Suppressor macrophage (primary cell): Measurements from ENCODE around the gene TMEM63C.
"Not testable (repeated sequence)": the region's sequence is repeated elsewhere in the genome, so short reads cannot be mapped to it uniquely, and the experiment has no call there.

Source experiments
- DNase-seq, 4 experiments: peaks; one replicate each; pipeline ENCODE4 v3.0.0-alpha.2; 2020 to 2022

The TMEM63C gene

DNA sequence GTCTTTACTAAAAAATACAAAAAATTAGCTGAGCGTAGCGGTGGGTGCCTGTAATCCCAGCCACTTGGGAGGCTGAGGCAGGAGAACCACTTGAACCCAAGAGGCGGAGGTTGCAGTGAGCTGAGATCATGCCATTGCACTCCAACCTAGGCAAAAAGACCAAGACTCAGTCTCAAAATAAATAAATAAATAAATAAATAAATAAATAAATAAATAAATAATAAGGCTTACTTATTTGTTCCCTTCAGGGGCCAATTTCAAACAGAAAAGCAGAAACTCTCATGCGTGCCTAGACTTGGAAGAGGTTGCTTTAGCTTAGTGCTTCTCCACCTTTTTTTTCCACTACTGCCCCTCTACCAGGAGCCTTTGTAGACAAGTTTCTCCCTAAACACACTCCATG lies 99.3 kb downstream of the TMEM63C start:
- DNase-seq = not testable (repeated sequence)

DNA sequence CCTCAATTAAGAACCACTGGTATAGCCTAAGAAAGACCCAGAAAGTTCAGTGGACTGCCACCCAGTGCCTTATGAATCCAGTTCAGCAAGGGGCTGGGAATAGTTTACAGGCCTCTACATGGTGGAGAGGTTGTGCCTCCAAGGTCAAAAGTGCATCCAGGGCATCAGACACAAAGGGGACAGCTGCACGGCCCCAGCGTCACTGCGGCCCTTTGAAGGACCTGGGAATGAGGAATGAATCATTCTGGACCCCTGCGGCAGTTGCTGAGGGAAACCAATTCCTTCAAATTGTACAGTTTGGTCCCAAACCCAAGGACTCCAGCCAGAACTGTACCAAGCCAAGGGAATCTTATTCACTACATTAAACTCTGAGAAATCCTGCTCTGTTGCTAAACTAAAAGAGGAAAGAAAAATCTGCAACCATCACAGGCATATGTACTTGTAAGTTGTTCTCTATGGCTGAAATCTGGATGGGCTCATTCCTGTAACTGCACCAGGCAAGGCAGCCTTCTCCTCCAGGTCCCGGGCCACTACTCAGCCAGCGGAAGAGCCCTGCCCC lies 100.3 kb downstream of the TMEM63C start:
- DNase-seq = no peak

DNA sequence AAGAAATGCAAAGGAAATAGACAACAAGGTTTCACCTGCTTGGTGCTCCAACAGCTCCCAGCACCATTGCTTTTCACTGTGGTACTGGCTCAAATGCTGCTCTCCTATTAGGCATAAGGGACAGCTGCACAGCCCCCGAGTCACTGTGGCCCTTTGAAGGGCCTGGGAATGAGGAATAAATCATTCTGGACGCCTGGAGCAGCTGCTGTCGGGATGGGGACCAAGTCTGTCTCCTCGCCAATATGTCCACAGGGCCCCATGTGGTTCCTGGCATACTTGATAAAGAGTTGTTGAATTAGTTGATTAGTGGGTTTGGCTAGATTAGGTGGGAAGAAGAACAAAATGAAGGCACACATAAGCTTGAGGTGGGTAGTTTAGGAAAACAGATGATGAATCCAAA lies 102.5 kb downstream of the TMEM63C start:
- no peak for DNase-seq

DNA sequence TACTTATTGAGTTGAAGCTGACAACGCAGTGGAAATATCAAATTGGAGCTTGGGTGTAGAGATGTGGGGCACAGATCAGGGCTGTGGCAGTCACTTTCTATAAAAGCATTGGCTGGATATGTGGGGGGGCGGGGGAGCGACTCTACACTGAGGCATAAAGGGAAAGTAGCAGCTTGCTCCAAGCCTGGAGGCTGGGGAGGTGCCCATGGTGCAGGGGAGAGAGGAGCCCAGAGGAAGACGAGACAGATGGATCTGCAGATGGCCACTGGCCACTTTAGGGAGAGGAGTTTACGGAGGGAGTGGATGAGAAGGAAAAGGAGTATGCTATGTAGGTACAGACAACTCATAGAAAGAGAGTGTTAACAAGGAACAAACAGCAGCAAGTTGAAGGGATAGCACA lies 102.9 kb downstream of the TMEM63C start:
- no peak for DNase-seq

DNA sequence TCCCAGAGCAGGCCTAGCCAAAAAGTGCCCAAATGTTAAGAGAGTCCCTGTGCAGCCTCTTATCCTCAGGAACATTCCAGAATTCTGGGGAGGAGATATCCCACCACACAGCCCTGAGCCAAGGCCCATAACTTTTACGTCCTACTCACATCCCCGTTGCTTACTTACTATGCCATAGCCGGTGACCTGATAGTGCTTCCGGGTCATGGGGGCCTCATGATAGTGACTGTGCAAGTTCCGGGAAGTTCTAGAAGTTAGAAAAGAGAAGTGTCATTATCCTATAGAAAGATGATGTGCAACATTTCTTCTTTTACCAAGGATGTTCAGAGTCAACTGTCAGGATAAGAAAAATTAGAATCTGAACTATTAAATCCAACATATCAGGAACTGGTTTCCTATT lies 105.0 kb downstream of the TMEM63C start:
- peak in 2 of 4 experiments; percentile 26 to 28 for DNase-seq

DNA sequence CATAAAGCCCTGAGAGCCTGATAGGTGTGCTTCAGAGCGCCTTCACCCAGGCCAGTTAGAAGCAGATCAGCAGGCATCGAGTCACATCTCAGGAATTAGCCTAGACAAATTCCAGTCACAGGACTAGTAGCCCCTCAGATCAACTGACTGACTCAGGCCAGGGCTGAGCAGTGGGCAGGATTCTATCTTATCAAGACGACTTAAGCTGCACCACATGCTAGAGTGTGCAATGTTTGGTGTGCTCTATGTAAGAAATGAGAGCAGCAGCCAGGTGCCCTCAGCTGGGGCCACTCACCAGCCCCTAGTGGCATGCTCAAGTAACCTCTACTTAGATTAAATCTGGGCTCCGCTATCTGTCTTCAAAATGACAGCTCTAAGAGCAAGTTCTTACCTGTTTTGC lies 109.1 kb downstream of the TMEM63C start:
- DNase-seq = no peak

DNA sequence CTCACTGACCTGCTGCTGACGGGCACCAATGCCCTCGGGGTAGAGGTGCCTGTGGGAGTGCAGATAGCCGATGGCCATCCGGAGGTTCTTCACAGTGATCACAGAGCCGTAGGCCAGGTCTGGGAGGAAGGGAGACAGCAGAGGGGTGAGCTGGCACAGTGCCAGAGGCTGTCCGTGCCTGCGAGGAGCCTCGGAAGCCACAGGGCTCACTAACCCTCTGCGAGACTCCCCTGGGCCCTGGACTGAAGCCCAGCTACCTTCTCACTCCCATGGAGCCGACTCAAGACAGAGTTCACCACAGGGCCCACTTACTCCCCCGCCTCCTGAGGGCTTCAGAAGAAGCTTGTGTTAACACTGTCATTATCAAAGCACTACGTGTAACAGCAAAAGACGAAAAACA lies 114.6 kb downstream of the TMEM63C start:
- no peak for DNase-seq

DNA sequence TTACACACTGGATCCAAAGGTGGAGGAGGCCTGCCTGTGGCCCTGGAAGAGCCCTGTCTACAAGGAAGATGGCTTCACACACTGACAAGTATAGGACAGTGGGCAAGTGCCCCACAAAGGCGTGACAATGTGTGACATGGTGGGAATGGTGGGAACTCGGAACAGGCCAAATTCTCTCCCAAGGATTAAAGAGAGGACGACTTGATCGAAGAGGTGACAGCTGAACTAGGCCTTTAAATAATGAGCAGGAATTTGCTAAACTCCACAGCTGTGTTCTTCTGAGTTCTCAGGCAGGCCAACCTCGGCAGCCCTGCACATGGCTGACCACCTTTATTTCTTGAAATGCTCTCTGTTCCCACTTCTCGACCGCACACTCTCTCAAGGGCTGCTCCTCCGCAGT lies 115.3 kb downstream of the TMEM63C start:
- DNase-seq = no peak

DNA sequence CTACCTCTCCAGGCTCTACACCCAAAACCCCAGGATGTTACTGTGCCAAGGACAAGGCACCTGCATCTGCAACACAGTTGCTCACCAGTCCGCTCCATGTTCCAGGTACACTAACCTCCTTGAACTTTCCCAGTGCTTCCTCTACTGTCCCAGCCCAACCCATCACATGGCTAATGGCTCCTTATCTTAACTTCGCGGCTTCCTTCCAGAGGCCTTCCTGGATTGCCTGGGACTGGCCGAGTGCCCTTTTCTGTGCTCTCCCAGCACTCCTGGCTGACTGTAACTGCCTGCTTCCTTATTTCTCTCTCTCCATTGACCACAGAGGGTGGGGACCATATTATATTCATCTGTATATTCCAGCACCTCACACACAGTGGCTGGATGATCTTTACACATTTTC lies 118.2 kb downstream of the TMEM63C start:
- no peak for DNase-seq

DNA sequence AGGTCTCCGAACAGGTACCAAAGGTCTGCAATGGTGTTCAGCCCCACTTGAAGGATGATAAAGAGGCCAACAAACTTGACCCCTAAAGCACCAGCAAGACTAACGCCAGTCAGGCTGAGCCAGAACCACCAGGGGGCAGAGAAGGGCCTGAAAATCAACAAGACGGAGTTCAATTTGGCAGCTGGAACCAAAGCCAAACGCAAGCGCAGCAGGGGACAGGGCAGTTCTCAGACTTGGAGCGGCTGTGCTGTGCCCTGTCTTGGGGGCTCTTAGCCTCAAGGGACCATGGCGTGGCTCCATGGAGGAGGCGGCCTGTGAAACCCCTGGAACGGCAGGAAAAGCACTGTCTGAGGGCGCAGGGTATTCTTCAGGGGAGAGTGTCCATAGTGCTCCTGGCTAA lies 119.5 kb downstream of the TMEM63C start:
- DNase-seq = peak; percentile 81 to 91 (median 84)

DNA sequence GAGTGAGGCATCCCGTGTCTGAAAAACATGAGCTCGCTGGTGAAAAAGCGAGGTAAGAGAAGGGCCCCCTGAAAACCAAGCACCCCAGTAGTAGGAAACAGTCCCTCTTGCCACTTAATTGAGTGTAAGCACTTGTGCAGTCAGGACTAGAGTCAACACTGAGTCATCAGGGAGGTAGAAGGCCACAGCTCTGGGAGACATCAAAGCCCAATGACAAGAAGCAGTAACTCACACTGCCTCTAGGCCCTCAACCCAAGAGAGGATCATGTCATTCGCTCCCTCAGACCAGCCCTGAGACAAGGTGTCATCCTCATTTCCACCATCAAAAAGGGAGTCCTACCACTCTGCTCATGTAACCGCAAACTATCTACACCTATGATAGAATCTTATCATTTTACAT lies 121.3 kb downstream of the TMEM63C start:
- DNase-seq = peak; percentile 26 to 64 (median 47)

DNA sequence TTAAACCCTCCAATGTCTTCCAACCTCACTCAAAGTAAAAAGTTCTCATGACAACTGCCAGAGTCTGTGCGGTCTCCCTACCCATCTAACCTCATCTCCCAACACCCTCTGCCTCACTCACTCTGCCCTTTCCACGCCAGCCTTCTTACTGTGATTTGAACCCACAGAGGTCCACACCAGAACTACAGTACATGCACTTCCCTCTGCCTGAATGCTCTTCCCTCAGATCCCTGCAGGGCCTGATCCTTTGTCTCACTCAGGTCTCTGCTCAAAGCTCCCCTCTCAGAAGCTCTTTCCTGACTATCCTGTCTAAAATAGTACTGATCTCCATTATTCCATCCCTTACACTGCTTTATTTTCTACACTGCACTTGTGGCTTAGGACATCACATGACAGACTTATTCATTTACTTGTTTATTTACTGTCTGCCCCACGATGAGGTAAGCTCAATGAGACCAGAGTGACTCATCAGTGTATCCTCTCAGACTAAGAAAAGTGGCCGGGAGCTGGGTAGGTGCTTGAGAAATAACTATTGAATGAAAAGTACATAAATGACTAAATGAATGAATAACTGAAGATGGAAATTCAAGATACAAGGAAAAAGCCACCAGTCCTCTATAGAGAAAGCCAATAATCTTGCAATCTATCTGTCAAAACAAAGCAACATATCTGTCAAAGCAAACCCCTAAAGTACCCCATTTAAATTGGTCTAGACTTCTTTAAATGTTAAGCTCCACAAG lies 122.0 kb downstream of the TMEM63C start:
- peak; percentile 71 to 89 (median 83) for DNase-seq

DNA sequence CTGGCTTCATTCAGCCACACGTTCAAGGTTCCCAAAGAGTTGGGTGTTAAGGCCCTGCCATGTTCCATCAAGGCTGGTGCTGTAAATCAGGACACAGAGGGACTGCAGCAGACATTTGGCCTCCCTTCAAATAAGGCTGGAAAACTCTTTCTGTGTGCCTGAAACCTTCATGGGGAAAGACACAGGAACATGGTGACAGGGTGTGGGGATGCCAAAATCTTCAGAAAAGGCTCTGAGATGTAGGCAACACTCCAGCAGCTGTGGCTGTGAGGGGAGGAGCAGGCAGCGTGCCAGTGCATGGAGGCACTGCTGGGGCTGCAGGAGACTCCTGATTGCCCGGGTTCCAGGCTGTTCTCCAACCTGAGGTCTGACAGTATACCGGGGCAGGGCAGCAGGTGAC lies 124.1 kb downstream of the TMEM63C start:
- no peak for DNase-seq

DNA sequence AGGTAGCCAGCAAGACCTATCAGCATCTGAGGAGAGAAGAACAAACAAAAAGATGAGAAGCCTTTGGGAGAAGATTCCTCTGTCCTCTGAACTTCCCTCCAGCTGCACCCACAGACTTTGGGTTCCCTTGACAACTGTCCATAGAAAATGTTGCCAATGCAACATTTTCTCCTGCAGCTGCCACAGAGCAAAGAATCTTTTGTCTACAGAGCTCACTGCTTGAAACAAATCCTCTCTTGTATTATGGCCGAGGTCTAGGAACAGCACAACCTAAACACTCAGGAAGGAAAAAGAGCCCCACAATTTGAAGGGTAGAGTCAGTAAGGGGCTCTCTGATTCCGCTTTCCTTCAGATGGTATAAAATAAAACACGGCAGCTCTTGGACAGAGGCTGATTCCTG lies 124.8 kb downstream of the TMEM63C start:
- DNase-seq = peak in 3 of 4 experiments; percentile 32 to 61 (median 52)

DNA sequence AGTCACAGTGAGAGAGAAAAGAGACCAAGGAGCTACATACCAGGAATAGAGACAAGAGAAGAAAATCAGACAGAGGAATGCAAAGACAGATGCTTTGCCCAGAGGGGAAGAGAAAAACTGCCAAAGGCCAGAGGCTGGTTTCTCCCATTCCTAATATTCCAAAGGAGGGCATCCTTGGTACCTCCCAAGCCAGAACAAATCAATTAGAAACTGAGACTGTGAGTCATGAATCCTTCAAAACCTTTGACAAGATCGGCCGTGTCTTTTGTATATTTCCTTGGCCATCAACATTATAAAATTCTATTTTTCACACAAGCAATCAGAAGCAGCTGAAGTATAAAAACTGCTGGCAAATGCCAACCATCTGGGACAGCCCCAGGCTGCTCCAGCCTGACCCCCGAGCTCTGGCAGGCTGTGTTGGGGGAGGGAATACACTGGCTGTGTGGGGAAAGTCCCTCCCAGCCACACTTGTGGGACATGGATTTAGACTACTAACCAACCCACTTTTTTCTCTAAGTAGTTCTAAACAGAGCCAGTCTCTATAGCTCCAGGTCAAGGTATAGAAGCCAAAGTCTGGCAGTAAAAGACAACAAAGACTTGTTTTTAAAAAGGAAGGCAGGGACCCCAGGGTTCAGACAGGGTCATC lies 125.4 kb downstream of the TMEM63C start:
- DNase-seq = no peak
